GM23338 (cell line): ENCODE results near the gene TRIM42. TPM values are rescaled to one million over a fixed set of nuclear protein-coding genes. Genes with fewer than 3 reads are reported as not detected.

Experiments used
- ATAC-seq: fragments of 200-7000 bp; cut with Tn5 transposase; 3 replicates; pipeline ENCODE4 v1.9.1; 2020
- DNase-seq: peaks from one replicate; pipeline ENCODE4 v3.0.0-alpha.2; 2015; ENCODE audit warnings: low spot score
- H2AFZ ChIP-seq: fragments of 200-600 bp; sonication (generic); 2 replicates; pipeline ENCODE4 v1.8.0; 2016; ENCODE audit warnings: antibody characterized with exemption, mild to moderate bottlenecking, moderate library complexity
- H3F3A ChIP-seq: fragments of 200-600 bp; sonication (generic); replicated peaks from 2 replicates; pipeline ENCODE4 v1.8.0; 2017; ENCODE audit warnings: antibody characterized with exemption, mixed run types, low read depth
- H3K27ac ChIP-seq: fragments of 200-600 bp; sonication (generic); 2 replicates; pipeline ENCODE4 v1.6.1; 2016; ENCODE audit warnings: low read depth
- H3K27me3 ChIP-seq: fragments of 200-600 bp; sonication (generic); 2 replicates; pipeline ENCODE4 v1.8.0; 2016; ENCODE audit warnings: mild to moderate bottlenecking, mixed run types, moderate library complexity; ENCODE audit not compliant: insufficient read depth
- H3K36me3 ChIP-seq: fragments of 200-600 bp; sonication (generic); 2 replicates; pipeline ENCODE4 v1.8.0; 2016; ENCODE audit warnings: mild to moderate bottlenecking; ENCODE audit not compliant: insufficient read depth
- H3K4me1 ChIP-seq: fragments of 200-600 bp; sonication (generic); 2 replicates; pipeline ENCODE4 v1.8.0; 2016; ENCODE audit warnings: mild to moderate bottlenecking, moderate library complexity; ENCODE audit not compliant: insufficient read depth
- H3K4me2 ChIP-seq: fragments of 200-600 bp; sonication (generic); 2 replicates; pipeline ENCODE4 v1.7.1; 2017; ENCODE audit warnings: mixed run types
- H3K4me3 ChIP-seq: fragments of 200-600 bp; sonication (generic); 2 replicates; pipeline ENCODE4 v1.6.1; 2016; ENCODE audit warnings: mixed run types
- H3K79me2 ChIP-seq: fragments of 200-600 bp; sonication (generic); replicated peaks from 2 replicates; pipeline ENCODE4 v1.8.0; 2017; ENCODE audit warnings: mild to moderate bottlenecking; ENCODE audit not compliant: insufficient read depth
- H3K9me2 ChIP-seq: fragments of 200-600 bp; sonication (generic); 2 replicates; pipeline ENCODE4 v1.8.0; 2017; ENCODE audit not compliant: insufficient read depth
- H4K20me1 ChIP-seq: fragments of 200-600 bp; sonication (generic); replicated peaks from 2 replicates; pipeline ENCODE4 v1.8.0; 2017; ENCODE audit warnings: mild to moderate bottlenecking; ENCODE audit not compliant: insufficient read depth
- H3K27ac Mint-ChIP-seq: 2 replicates; pipeline ENCODE4 v1.8.0; 2020; ENCODE audit warnings: inconsistent platforms, mild to moderate bottlenecking, moderate library complexity, mixed read lengths
- H3K27me3 Mint-ChIP-seq: 3 replicates; pipeline ENCODE4 v1.8.0; 2022; ENCODE audit warnings: low read depth, mild to moderate bottlenecking, moderate library complexity, mixed read lengths, inconsistent platforms; ENCODE audit not compliant: insufficient read depth, poor library complexity
- H3K36me3 Mint-ChIP-seq: 3 replicates; pipeline ENCODE4 v1.8.0; 2021; ENCODE audit warnings: low read depth, mild to moderate bottlenecking, inconsistent platforms, moderate library complexity, mixed read lengths
- H3K4me1 Mint-ChIP-seq: 3 replicates; pipeline ENCODE4 v1.8.0; 2020; ENCODE audit warnings: mild to moderate bottlenecking, inconsistent platforms, mixed read lengths
- H3K4me3 Mint-ChIP-seq: 3 replicates; pipeline ENCODE4 v1.8.0; 2021; ENCODE audit warnings: moderate library complexity, mild to moderate bottlenecking, inconsistent platforms, mixed read lengths
- H3K9me3 Mint-ChIP-seq: 3 replicates; pipeline ENCODE4 v1.8.0; 2020; ENCODE audit warnings: moderate library complexity, mild to moderate bottlenecking, inconsistent platforms, mixed read lengths
- CREB1 ChIP-seq: fragments of 250-450 bp; sonication (Bioruptor Pico); IDR thresholded peaks from 2 replicates; pipeline ENCODE4 v1.5.0; 2020; ENCODE audit warnings: low read depth, mild to moderate bottlenecking, moderate library complexity
- EZH2 ChIP-seq: fragments of 200-600 bp; sonication (generic); IDR thresholded peaks from one replicate; pipeline ENCODE4 v1.8.0; 2017; ENCODE audit warnings: antibody characterized with exemption, mild to moderate bottlenecking, low read depth; ENCODE audit not compliant: unreplicated experiment
- EZH2phosphoT487 ChIP-seq: fragments of 200-600 bp; sonication (generic); IDR thresholded peaks from one replicate; pipeline ENCODE4 v1.8.1; 2018; ENCODE audit warnings: antibody characterized with exemption; ENCODE audit not compliant: unreplicated experiment
- JUNB ChIP-seq: IDR thresholded peaks from one replicate; pipeline ENCODE4 v1.6.1; 2016; ENCODE audit warnings: antibody characterized with exemption; ENCODE audit not compliant: unreplicated experiment
- NANOG ChIP-seq: IDR thresholded peaks from 2 replicates; pipeline ENCODE4 v1.6.1; 2016; ENCODE audit warnings: antibody characterized with exemption, borderline replicate concordance
- POLR2AphosphoS5 ChIP-seq: IDR thresholded peaks from 2 replicates; pipeline ENCODE4 v1.6.1; 2016; ENCODE audit warnings: antibody characterized with exemption, low read depth
- STAT1 ChIP-seq: IDR thresholded peaks from one replicate; pipeline ENCODE4 v1.6.1; 2016; ENCODE audit warnings: antibody characterized with exemption; ENCODE audit not compliant: unreplicated experiment
- ZNF114 ChIP-seq: fragments of 250-450 bp; sonication (Bioruptor Pico); IDR thresholded peaks from 2 replicates; pipeline ENCODE4 v1.5.0; 2020; ENCODE audit warnings: mild to moderate bottlenecking, moderate library complexity
- ZNF331 ChIP-seq: fragments of 250-450 bp; sonication (Bioruptor Pico); IDR thresholded peaks from 2 replicates; pipeline ENCODE4 v1.5.0; 2020; ENCODE audit warnings: low read depth, mild to moderate bottlenecking, moderate library complexity
- polyA plus RNA-seq: library from polyadenylated mRNA; unstranded; fragments of >200 nt; fragmentation: Nextera tagmentation; extraction: Ambion mirVana; gene quantifications from 2 replicates; pipeline ENCODE4 v1.2.1, GENCODE V29; 2016
- total RNA-seq: library from RNA; depleted of rRNA; stranded (reverse); fragments of >200 nt; shearing (Covaris generic); gene quantifications from 2 replicates; pipeline ENCODE4 v1.2.3, GENCODE V29; 2014
- TF ChIP-seq, protein P1 (sequence below): fragments of 250-450 bp; sonication (Bioruptor Pico); IDR thresholded peaks from 2 replicates; pipeline ENCODE4 v1.5.0; 2020; ENCODE audit warnings: mild to moderate bottlenecking, moderate library complexity
- TF ChIP-seq, protein P2 (sequence below): IDR thresholded peaks from 2 replicates; pipeline ENCODE4 v1.6.1; 2016; ENCODE audit warnings: antibody characterized with exemption
- TF ChIP-seq, protein P3 (sequence below), 2 experiments: fragments of 200-600 bp in 1 of 2; sonication (generic) in 1 of 2; conservative IDR thresholded peaks; 2 replicates each; pipeline versions ENCODE4 v1.5.1 to v1.6.1; 2016 to 2017; ENCODE audit warnings: antibody characterized with exemption in 2 of 2, low read depth in 2 of 2, mild to moderate bottlenecking in 2 of 2, moderate library complexity in 1 of 2
- TF ChIP-seq, protein P4 (sequence below): IDR thresholded peaks from one replicate; pipeline ENCODE4 v1.6.1; 2018; ENCODE audit warnings: antibody characterized with exemption; ENCODE audit not compliant: unreplicated experiment

Gene TRIM42
- total and polyA plus RNA-seq, 2 experiments from 2014 or later: not detected

DNA sequence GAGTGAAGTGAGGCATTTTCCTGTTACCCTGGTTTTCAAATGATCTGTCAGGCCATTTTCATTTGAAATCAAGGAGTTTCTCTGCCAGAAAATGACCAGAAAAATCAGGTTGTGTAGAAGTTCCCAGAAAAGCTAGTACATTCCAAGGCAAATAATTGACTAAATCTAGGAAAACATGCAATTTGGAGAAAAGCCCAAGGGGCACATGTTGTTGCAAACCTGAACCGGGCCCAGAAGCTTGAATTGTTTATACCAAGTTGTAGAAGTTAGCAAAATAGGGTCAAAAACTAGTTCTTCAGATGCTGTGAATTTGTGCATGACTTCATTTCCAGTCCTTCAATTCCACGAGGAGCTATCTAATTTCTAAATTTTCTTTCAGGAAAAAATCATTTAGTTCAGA lies 31.0 kb downstream of the TRIM42 start:
- H3K79me2 ChIP-seq: no peaks in the 10 kb centered on the region
- Mint-ChIP-seq H3K36me3 (peaks cover 7% of the 10 kb centered on the region), H3K27me3 (no peaks in the 10 kb centered on the region), H3K4me1 (no peaks in the 10 kb centered on the region; the same call in 2 of the 3 replicates), H3K27ac (no peak overlapping the region), H3K4me3 (no peak overlapping the region), H3K9me3 (peaks cover 26% of the 10 kb centered on the region)
- H2AFZ ChIP-seq: no peak overlapping the region
- ATAC-seq (no peak), DNase-seq (no peak)
- H4K20me1 ChIP-seq: no peaks in the 10 kb centered on the region
- no peak overlapping the region for H3K4me3 ChIP-seq
- H3F3A ChIP-seq: no peaks in the 10 kb centered on the region
- no peak overlapping the region for H3K27ac ChIP-seq
- H3K4me1 ChIP-seq: peaks cover 2% of the 10 kb centered on the region
- TF ChIP-seq CREB1 (CRISPR knock-in tag) (no peak), EZH2 (no peak), POLR2AphosphoS5 (no peak), ZNF114 (CRISPR knock-in tag) (no peak), STAT1 (no peak), JUNB (no peak), ZNF331 (CRISPR knock-in tag) (no peak), EZH2phosphoT487 (no peak), NANOG (no peak)
- TF ChIP-seq, protein P1, sequence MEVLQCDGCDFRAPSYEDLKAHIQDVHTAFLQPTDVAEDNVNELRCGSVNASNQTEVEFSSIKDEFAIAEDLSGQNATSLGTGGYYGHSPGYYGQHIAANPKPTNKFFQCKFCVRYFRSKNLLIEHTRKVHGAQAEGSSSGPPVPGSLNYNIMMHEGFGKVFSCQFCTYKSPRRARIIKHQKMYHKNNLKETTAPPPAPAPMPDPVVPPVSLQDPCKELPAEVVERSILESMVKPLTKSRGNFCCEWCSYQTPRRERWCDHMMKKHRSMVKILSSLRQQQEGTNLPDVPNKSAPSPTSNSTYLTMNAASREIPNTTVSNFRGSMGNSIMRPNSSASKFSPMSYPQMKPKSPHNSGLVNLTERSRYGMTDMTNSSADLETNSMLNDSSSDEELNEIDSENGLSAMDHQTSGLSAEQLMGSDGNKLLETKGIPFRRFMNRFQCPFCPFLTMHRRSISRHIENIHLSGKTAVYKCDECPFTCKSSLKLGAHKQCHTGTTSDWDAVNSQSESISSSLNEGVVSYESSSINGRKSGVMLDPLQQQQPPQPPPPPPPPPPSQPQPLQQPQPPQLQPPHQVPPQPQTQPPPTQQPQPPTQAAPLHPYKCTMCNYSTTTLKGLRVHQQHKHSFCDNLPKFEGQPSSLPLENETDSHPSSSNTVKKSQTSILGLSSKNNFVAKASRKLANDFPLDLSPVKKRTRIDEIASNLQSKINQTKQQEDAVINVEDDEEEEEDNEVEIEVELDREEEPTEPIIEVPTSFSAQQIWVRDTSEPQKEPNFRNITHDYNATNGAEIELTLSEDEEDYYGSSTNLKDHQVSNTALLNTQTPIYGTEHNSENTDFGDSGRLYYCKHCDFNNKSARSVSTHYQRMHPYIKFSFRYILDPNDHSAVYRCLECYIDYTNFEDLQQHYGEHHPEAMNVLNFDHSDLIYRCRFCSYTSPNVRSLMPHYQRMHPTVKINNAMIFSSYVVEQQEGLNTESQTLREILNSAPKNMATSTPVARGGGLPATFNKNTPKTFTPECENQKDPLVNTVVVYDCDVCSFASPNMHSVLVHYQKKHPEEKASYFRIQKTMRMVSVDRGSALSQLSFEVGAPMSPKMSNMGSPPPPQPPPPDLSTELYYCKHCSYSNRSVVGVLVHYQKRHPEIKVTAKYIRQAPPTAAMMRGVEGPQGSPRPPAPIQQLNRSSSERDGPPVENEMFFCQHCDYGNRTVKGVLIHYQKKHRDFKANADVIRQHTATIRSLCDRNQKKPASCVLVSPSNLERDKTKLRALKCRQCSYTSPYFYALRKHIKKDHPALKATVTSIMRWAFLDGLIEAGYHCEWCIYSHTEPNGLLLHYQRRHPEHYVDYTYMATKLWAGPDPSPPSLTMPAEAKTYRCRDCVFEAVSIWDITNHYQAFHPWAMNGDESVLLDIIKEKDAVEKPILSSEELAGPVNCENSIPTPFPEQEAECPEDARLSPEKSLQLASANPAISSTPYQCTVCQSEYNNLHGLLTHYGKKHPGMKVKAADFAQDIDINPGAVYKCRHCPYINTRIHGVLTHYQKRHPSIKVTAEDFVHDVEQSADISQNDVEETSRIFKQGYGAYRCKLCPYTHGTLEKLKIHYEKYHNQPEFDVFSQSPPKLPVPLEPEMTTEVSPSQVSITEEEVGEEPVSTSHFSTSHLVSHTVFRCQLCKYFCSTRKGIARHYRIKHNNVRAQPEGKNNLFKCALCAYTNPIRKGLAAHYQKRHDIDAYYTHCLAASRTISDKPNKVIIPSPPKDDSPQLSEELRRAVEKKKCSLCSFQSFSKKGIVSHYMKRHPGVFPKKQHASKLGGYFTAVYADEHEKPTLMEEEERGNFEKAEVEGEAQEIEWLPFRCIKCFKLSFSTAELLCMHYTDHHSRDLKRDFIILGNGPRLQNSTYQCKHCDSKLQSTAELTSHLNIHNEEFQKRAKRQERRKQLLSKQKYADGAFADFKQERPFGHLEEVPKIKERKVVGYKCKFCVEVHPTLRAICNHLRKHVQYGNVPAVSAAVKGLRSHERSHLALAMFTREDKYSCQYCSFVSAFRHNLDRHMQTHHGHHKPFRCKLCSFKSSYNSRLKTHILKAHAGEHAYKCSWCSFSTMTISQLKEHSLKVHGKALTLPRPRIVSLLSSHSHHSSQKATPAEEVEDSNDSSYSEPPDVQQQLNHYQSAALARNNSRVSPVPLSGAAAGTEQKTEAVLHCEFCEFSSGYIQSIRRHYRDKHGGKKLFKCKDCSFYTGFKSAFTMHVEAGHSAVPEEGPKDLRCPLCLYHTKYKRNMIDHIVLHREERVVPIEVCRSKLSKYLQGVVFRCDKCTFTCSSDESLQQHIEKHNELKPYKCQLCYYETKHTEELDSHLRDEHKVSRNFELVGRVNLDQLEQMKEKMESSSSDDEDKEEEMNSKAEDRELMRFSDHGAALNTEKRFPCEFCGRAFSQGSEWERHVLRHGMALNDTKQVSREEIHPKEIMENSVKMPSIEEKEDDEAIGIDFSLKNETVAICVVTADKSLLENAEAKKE: no peak
- TF ChIP-seq, protein P2, sequence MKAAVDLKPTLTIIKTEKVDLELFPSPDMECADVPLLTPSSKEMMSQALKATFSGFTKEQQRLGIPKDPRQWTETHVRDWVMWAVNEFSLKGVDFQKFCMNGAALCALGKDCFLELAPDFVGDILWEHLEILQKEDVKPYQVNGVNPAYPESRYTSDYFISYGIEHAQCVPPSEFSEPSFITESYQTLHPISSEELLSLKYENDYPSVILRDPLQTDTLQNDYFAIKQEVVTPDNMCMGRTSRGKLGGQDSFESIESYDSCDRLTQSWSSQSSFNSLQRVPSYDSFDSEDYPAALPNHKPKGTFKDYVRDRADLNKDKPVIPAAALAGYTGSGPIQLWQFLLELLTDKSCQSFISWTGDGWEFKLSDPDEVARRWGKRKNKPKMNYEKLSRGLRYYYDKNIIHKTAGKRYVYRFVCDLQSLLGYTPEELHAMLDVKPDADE: no peak
- TF ChIP-seq, protein P3, sequence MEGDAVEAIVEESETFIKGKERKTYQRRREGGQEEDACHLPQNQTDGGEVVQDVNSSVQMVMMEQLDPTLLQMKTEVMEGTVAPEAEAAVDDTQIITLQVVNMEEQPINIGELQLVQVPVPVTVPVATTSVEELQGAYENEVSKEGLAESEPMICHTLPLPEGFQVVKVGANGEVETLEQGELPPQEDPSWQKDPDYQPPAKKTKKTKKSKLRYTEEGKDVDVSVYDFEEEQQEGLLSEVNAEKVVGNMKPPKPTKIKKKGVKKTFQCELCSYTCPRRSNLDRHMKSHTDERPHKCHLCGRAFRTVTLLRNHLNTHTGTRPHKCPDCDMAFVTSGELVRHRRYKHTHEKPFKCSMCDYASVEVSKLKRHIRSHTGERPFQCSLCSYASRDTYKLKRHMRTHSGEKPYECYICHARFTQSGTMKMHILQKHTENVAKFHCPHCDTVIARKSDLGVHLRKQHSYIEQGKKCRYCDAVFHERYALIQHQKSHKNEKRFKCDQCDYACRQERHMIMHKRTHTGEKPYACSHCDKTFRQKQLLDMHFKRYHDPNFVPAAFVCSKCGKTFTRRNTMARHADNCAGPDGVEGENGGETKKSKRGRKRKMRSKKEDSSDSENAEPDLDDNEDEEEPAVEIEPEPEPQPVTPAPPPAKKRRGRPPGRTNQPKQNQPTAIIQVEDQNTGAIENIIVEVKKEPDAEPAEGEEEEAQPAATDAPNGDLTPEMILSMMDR (conservative IDR thresholded peaks at IDR 0.05; ENCODE audit: low read depth in 2 of 2): no peak
- TF ChIP-seq, protein P4, sequence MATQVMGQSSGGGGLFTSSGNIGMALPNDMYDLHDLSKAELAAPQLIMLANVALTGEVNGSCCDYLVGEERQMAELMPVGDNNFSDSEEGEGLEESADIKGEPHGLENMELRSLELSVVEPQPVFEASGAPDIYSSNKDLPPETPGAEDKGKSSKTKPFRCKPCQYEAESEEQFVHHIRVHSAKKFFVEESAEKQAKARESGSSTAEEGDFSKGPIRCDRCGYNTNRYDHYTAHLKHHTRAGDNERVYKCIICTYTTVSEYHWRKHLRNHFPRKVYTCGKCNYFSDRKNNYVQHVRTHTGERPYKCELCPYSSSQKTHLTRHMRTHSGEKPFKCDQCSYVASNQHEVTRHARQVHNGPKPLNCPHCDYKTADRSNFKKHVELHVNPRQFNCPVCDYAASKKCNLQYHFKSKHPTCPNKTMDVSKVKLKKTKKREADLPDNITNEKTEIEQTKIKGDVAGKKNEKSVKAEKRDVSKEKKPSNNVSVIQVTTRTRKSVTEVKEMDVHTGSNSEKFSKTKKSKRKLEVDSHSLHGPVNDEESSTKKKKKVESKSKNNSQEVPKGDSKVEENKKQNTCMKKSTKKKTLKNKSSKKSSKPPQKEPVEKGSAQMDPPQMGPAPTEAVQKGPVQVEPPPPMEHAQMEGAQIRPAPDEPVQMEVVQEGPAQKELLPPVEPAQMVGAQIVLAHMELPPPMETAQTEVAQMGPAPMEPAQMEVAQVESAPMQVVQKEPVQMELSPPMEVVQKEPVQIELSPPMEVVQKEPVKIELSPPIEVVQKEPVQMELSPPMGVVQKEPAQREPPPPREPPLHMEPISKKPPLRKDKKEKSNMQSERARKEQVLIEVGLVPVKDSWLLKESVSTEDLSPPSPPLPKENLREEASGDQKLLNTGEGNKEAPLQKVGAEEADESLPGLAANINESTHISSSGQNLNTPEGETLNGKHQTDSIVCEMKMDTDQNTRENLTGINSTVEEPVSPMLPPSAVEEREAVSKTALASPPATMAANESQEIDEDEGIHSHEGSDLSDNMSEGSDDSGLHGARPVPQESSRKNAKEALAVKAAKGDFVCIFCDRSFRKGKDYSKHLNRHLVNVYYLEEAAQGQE: no peak
- no peaks in the 10 kb centered on the region for H3K9me2 ChIP-seq
- H3K36me3 ChIP-seq: no peaks in the 10 kb centered on the region
- no peaks in the 10 kb centered on the region for H3K27me3 ChIP-seq
- no peak overlapping the region for H3K4me2 ChIP-seq
